GM23338 (cell line): ENCODE measurements around the gene RNASEH2C.

ENCODE experiments used
- CREB1 ChIP-seq: fragments of 250-450 bp; sonication (Bioruptor Pico); IDR thresholded peaks from 2 replicates; pipeline ENCODE4 v1.5.0; 2020; ENCODE audit warnings: low read depth, mild to moderate bottlenecking, moderate library complexity
- EZH2 ChIP-seq: fragments of 200-600 bp; sonication (generic); IDR thresholded peaks from one replicate; pipeline ENCODE4 v1.8.0; 2017; ENCODE audit warnings: antibody characterized with exemption, mild to moderate bottlenecking, low read depth; ENCODE audit not compliant: unreplicated experiment
- JUNB ChIP-seq: IDR thresholded peaks from one replicate; pipeline ENCODE4 v1.6.1; 2016; ENCODE audit warnings: antibody characterized with exemption; ENCODE audit not compliant: unreplicated experiment
- POLR2AphosphoS5 ChIP-seq: IDR thresholded peaks from 2 replicates; pipeline ENCODE4 v1.6.1; 2016; ENCODE audit warnings: antibody characterized with exemption, low read depth
- STAT1 ChIP-seq: IDR thresholded peaks from one replicate; pipeline ENCODE4 v1.6.1; 2016; ENCODE audit warnings: antibody characterized with exemption; ENCODE audit not compliant: unreplicated experiment
- ZNF114 ChIP-seq: fragments of 250-450 bp; sonication (Bioruptor Pico); IDR thresholded peaks from 2 replicates; pipeline ENCODE4 v1.5.0; 2020; ENCODE audit warnings: mild to moderate bottlenecking, moderate library complexity
- TF ChIP-seq, protein P1 (sequence below), 2 experiments: fragments of 200-600 bp in 1 of 2; sonication (generic) in 1 of 2; conservative IDR thresholded peaks; 2 replicates each; pipeline versions ENCODE4 v1.5.1 to v1.6.1; 2016 to 2017; ENCODE audit warnings: antibody characterized with exemption in 2 of 2, low read depth in 2 of 2, mild to moderate bottlenecking in 2 of 2, moderate library complexity in 1 of 2
- TF ChIP-seq, protein P2 (sequence below): IDR thresholded peaks from one replicate; pipeline ENCODE4 v1.6.1; 2018; ENCODE audit warnings: antibody characterized with exemption; ENCODE audit not compliant: unreplicated experiment

GRCh38 chr11:65712633-65713076 is 7.9 kb downstream of the RNASEH2C start:
- TF ChIP-seq, protein P1, sequence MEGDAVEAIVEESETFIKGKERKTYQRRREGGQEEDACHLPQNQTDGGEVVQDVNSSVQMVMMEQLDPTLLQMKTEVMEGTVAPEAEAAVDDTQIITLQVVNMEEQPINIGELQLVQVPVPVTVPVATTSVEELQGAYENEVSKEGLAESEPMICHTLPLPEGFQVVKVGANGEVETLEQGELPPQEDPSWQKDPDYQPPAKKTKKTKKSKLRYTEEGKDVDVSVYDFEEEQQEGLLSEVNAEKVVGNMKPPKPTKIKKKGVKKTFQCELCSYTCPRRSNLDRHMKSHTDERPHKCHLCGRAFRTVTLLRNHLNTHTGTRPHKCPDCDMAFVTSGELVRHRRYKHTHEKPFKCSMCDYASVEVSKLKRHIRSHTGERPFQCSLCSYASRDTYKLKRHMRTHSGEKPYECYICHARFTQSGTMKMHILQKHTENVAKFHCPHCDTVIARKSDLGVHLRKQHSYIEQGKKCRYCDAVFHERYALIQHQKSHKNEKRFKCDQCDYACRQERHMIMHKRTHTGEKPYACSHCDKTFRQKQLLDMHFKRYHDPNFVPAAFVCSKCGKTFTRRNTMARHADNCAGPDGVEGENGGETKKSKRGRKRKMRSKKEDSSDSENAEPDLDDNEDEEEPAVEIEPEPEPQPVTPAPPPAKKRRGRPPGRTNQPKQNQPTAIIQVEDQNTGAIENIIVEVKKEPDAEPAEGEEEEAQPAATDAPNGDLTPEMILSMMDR (conservative IDR thresholded peaks at IDR 0.05; ENCODE audit: low read depth in 2 of 2), result no peak
- no peak for TF ChIP-seq POLR2AphosphoS5
- TF ChIP-seq EZH2, result no peak
- no peak for TF ChIP-seq STAT1
- no peak for TF ChIP-seq CREB1 (CRISPR knock-in tag)
- TF ChIP-seq, protein P2, sequence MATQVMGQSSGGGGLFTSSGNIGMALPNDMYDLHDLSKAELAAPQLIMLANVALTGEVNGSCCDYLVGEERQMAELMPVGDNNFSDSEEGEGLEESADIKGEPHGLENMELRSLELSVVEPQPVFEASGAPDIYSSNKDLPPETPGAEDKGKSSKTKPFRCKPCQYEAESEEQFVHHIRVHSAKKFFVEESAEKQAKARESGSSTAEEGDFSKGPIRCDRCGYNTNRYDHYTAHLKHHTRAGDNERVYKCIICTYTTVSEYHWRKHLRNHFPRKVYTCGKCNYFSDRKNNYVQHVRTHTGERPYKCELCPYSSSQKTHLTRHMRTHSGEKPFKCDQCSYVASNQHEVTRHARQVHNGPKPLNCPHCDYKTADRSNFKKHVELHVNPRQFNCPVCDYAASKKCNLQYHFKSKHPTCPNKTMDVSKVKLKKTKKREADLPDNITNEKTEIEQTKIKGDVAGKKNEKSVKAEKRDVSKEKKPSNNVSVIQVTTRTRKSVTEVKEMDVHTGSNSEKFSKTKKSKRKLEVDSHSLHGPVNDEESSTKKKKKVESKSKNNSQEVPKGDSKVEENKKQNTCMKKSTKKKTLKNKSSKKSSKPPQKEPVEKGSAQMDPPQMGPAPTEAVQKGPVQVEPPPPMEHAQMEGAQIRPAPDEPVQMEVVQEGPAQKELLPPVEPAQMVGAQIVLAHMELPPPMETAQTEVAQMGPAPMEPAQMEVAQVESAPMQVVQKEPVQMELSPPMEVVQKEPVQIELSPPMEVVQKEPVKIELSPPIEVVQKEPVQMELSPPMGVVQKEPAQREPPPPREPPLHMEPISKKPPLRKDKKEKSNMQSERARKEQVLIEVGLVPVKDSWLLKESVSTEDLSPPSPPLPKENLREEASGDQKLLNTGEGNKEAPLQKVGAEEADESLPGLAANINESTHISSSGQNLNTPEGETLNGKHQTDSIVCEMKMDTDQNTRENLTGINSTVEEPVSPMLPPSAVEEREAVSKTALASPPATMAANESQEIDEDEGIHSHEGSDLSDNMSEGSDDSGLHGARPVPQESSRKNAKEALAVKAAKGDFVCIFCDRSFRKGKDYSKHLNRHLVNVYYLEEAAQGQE, result no peak
- no peak for TF ChIP-seq ZNF114 (CRISPR knock-in tag)
- no peak for TF ChIP-seq JUNB
